ENCODE measurements around the gene PRKCSH. TPM values are rescaled to one million over a fixed set of nuclear protein-coding genes. Genes with fewer than 3 reads are reported as not detected.
A peak's percentile ranks its signal among the peaks of the same experiment; 100 is the strongest.
"Not testable (repeated sequence)": the region's sequence is repeated elsewhere in the genome, so short reads cannot be mapped to it uniquely, and the experiment has no call there.

PRKCSH gene
- total RNA-seq, 2 donors from 2014 or later, result 454 to 459 TPM

GRCh38 chr19:11457115-11457514 is 21.7 kb downstream of the PRKCSH start:
- H3K36me3 ChIP-seq (ENCODE audit: control insufficient read depth, insufficient read depth, low read length), result no peaks in the 10 kb centered on the region
- no peaks in the 10 kb centered on the region for H3K27me3 ChIP-seq (ENCODE audit: control insufficient read depth, insufficient read depth, low read length, poor library complexity, severe bottlenecking)
- WGBS, 2 experiments (ENCODE audit: insufficient coverage in 1 of 2, insufficient read length in 1 of 2), result 55 to 70% methylated on average over 6 to 18 of the region's 18 CpGs
- no peaks in the 10 kb centered on the region for H3K4me1 ChIP-seq (ENCODE audit: control insufficient read depth, insufficient read depth, low read length)
- H3K9me3 Mint-ChIP-seq, result no peaks in the 10 kb centered on the region
- H3K27me3 Mint-ChIP-seq (ENCODE audit: insufficient read depth), result no peaks in the 10 kb centered on the region
- no peak overlapping the region for H3K4me3 ChIP-seq (ENCODE audit: low read length)
- DNase-seq, result peak; percentile 60
- no peaks in the 10 kb centered on the region for H3K36me3 Mint-ChIP-seq (ENCODE audit: low read depth)
- no peak for TF ChIP-seq CTCF (conservative IDR thresholded peaks at IDR 0.05)
- no peak overlapping the region for H3K27ac ChIP-seq (ENCODE audit: low read depth, low read length)
- H3K9me3 ChIP-seq (ENCODE audit: control insufficient read depth, low read length), result no peaks in the 10 kb centered on the region
- H3K4me3 Mint-ChIP-seq, result no peak overlapping the region
- H3K4me1 Mint-ChIP-seq, result peaks cover 4% of the 10 kb centered on the region
- H3K27ac Mint-ChIP-seq, result no peak overlapping the region
- no peak overlapping the region for H3K9ac ChIP-seq (ENCODE audit: extremely low read depth, low read length, poor library complexity, severe bottlenecking)

- no peaks in the 10 kb centered on the region for H3K27me3 Mint-ChIP-seq (ENCODE audit: insufficient read depth)
- no peak overlapping the region for H3K9ac ChIP-seq (ENCODE audit: extremely low read depth, low read length, poor library complexity, severe bottlenecking)
- no peaks in the 10 kb centered on the region for H3K36me3 ChIP-seq (ENCODE audit: control insufficient read depth, insufficient read depth, low read length)
- 93 to 96% methylated on average over 13 to 20 of the region's 20 CpGs for WGBS, 2 experiments (ENCODE audit: insufficient coverage in 1 of 2, insufficient read length in 1 of 2)
- no peak overlapping the region for H3K27ac Mint-ChIP-seq
- no peaks in the 10 kb centered on the region for H3K36me3 Mint-ChIP-seq (ENCODE audit: low read depth)
- H3K4me3 ChIP-seq (ENCODE audit: low read length), result no peak overlapping the region
- H3K27ac ChIP-seq (ENCODE audit: low read depth, low read length), result no peak overlapping the region
- H3K4me1 Mint-ChIP-seq, result no peaks in the 10 kb centered on the region
- no peaks in the 10 kb centered on the region for H3K4me1 ChIP-seq (ENCODE audit: control insufficient read depth, insufficient read depth, low read length)
- no peak overlapping the region for H3K4me3 Mint-ChIP-seq
- H3K27me3 ChIP-seq (ENCODE audit: control insufficient read depth, insufficient read depth, low read length, poor library complexity, severe bottlenecking), result no peaks in the 10 kb centered on the region
- H3K9me3 ChIP-seq (ENCODE audit: control insufficient read depth, low read length), result no peaks in the 10 kb centered on the region
- no peak for DNase-seq
- no peaks in the 10 kb centered on the region for H3K9me3 Mint-ChIP-seq
- no peak for TF ChIP-seq CTCF (conservative IDR thresholded peaks at IDR 0.05)
Measured at GRCh38 chr19:11457831-11458230, 22.4 kb downstream of the PRKCSH start.

DNA sequence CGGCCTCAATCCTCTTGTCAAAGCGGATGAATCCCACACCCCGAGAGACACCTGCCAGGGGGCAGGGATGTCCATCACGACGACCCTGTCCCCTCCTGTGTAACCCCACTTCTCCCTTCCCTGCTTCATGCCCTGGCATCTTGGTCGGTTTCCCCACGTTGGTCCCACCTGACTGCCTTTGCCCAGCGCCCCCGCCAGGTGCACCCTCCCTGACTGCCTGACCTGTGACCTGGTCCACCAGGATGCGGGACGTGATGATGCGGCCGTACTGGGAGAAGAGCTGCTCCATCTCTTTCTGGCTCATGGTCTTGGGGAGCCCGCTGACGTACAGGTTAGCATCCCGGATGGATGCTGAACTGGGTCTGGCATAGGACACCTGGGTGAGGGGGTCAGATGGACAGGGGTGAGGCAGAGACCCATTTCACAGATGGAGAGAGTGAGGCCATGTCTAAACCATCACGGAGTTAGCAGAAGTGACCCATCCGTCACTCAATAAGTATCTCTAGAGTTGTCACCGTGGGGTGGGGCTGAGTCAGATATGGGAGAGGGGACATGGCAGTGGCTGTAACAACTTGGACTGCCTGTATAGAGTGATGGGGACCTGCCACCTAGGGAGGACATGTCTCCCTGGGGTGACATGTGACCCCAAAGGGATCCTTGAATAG is 22.9 kb downstream of the PRKCSH start:
- H3K4me3 Mint-ChIP-seq, result no peak overlapping the region
- no peaks in the 10 kb centered on the region for H3K27me3 ChIP-seq (ENCODE audit: control insufficient read depth, insufficient read depth, low read length, poor library complexity, severe bottlenecking)

GRCh38 chr19:11458912-11459311 is 23.5 kb downstream of the PRKCSH start:
- not testable (repeated sequence) for H3K9me3 ChIP-seq (ENCODE audit: control insufficient read depth, low read length); H3K4me3 ChIP-seq (ENCODE audit: low read length); H3K27me3 ChIP-seq (ENCODE audit: control insufficient read depth, insufficient read depth, low read length, poor library complexity, severe bottlenecking); H3K4me1 Mint-ChIP-seq; H3K27me3 Mint-ChIP-seq (ENCODE audit: insufficient read depth); DNase-seq; H3K27ac ChIP-seq (ENCODE audit: low read depth, low read length); H3K4me3 Mint-ChIP-seq; H3K36me3 ChIP-seq (ENCODE audit: control insufficient read depth, insufficient read depth, low read length); H3K9ac ChIP-seq (ENCODE audit: extremely low read depth, low read length, poor library complexity, severe bottlenecking); H3K36me3 Mint-ChIP-seq (ENCODE audit: low read depth); H3K4me1 ChIP-seq (ENCODE audit: control insufficient read depth, insufficient read depth, low read length); H3K27ac Mint-ChIP-seq; H3K9me3 Mint-ChIP-seq
- 89% methylated on average over 6 to 11 of the region's 11 CpGs for WGBS, 2 experiments (ENCODE audit: insufficient coverage in 1 of 2, insufficient read length in 1 of 2)

More for the DNA sequence above, 22.9 kb downstream of the PRKCSH start:
- no peak for DNase-seq
- Mint-ChIP-seq H3K27me3 (ENCODE audit: insufficient read depth) (no peaks in the 10 kb centered on the region), H3K27ac (no peak overlapping the region), H3K36me3 (ENCODE audit: low read depth) (no peaks in the 10 kb centered on the region), H3K4me1 (no peaks in the 10 kb centered on the region), H3K9me3 (no peaks in the 10 kb centered on the region)
- 94 to 97% methylated on average over 10 to 19 of the region's 19 CpGs for WGBS, 2 experiments (ENCODE audit: insufficient coverage in 1 of 2, insufficient read length in 1 of 2)
- no peak for TF ChIP-seq CTCF (conservative IDR thresholded peaks at IDR 0.05)
- no peaks in the 10 kb centered on the region for H3K4me1 ChIP-seq (ENCODE audit: control insufficient read depth, insufficient read depth, low read length)
- H3K9ac ChIP-seq (ENCODE audit: extremely low read depth, low read length, poor library complexity, severe bottlenecking), result no peak overlapping the region
- no peak overlapping the region for H3K27ac ChIP-seq (ENCODE audit: low read depth, low read length)
- no peaks in the 10 kb centered on the region for H3K36me3 ChIP-seq (ENCODE audit: control insufficient read depth, insufficient read depth, low read length)
- H3K9me3 ChIP-seq (ENCODE audit: control insufficient read depth, low read length), result no peaks in the 10 kb centered on the region
- no peak overlapping the region for H3K4me3 ChIP-seq (ENCODE audit: low read length)
